Stimulated activated CD8-positive, alpha-beta memory T cell treated with anti-CD3 and anti-CD28 coated beads, Interleukin-4, amount 100 ng/mL, for 24 hours (primary cell): ENCODE results near the gene ORC6.

Experiments used
- DNase-seq: peaks from one replicate; pipeline ENCODE4 v3.0.0-alpha.2; 2020; ENCODE audit warnings: low read depth

Gene ORC6

GRCh38 chr16:46701615-46702014 lies 12.2 kb downstream of the ORC6 start:
- no peak for DNase-seq

- no peak for DNase-seq
These were observed 12.6 kb downstream of the ORC6 start for GRCh38 chr16:46702030-46702429.

GRCh38 chr16:46706642-46707041 lies 17.2 kb downstream of the ORC6 start:
- no peak for DNase-seq

- DNase-seq, result no peak
These were observed 20.1 kb downstream of the ORC6 start for GRCh38 chr16:46709469-46710005.

- no peak for DNase-seq
These were observed 21.9 kb downstream of the ORC6 start for GRCh38 chr16:46711106-46712058.

GRCh38 chr16:46712911-46713310 lies 23.5 kb downstream of the ORC6 start:
- DNase-seq, result no peak

GRCh38 chr16:46713634-46714033 lies 24.2 kb downstream of the ORC6 start:
- no peak for DNase-seq

- no peak for DNase-seq
These were observed 25.5 kb downstream of the ORC6 start for GRCh38 chr16:46714797-46715591.

- no peak for DNase-seq
These were observed 26.4 kb downstream of the ORC6 start for GRCh38 chr16:46715769-46716305.

GRCh38 chr16:46717692-46718091 lies 28.2 kb downstream of the ORC6 start:
- no peak for DNase-seq

GRCh38 chr16:46718214-46718613 lies 28.8 kb downstream of the ORC6 start:
- DNase-seq, result no peak

GRCh38 chr16:46719528-46719927 lies 30.1 kb downstream of the ORC6 start:
- DNase-seq, result no peak

GRCh38 chr16:46720619-46721018 lies 31.2 kb downstream of the ORC6 start:
- no peak for DNase-seq

GRCh38 chr16:46721885-46722284 lies 32.4 kb downstream of the ORC6 start:
- DNase-seq, result no peak

GRCh38 chr16:46727184-46727583 lies 37.7 kb downstream of the ORC6 start:
- DNase-seq, result no peak

GRCh38 chr16:46727630-46728029 lies 38.2 kb downstream of the ORC6 start:
- no peak for DNase-seq

GRCh38 chr16:46728806-46729205 lies 39.3 kb downstream of the ORC6 start:
- no peak for DNase-seq

- no peak for DNase-seq
These were observed 40.0 kb downstream of the ORC6 start for GRCh38 chr16:46729326-46729995.

- DNase-seq, result no peak
These were observed 40.7 kb downstream of the ORC6 start for GRCh38 chr16:46730126-46730525.

- DNase-seq, result no peak
These were observed 41.6 kb downstream of the ORC6 start for GRCh38 chr16:46730801-46731690.
